Naive thymus-derived CD8-positive, alpha-beta T cell (primary cell): ENCODE results near the gene ADGRG3. TPM values are rescaled to one million over a fixed set of nuclear protein-coding genes. Genes with fewer than 3 reads are reported as not detected.
A peak's percentile ranks its signal among the peaks of the same experiment; 100 is the strongest.
"Not testable (repeated sequence)": the region's sequence is repeated elsewhere in the genome, so short reads cannot be mapped to it uniquely, and the experiment has no call there.

ENCODE experiments used
- ATAC-seq, 2 donors: fragments of 150-1000 bp; cut with Tn5 transposase in 1 of 2; sonication (Bioruptor Pico), chemical (Tn5 transposase) in 1 of 2; 1 replicate in 1 of 2; 2 replicates in 1 of 2; pipeline ENCODE4 v1.10.0; 2021; ENCODE audit warnings: mild to moderate bottlenecking in 2 of 2, moderate library complexity in 2 of 2
- POLR2A ChIA-PET: fragments of 350-600 bp; sonication (Branson Sonifier 250); formaldehyde crosslinking; loops from one replicate; lab custom pipeline; 2021; ENCODE audit warnings: antibody characterized with exemption; lab: Charles Lee
- DNase-seq, 10 donors: peaks; one replicate each; pipeline versions ENCODE4 v3.0.0 to v3.0.0-alpha.2; 2020 to 2022
- H3K27ac Mint-ChIP-seq, 10 donors: one replicate each; pipeline ENCODE4 v1.8.0; 2020 to 2022; ENCODE audit warnings: mild to moderate bottlenecking in 10 of 10, mixed read lengths in 10 of 10, moderate library complexity in 4 of 10, inconsistent platforms in 1 of 10
- H3K27me3 Mint-ChIP-seq, 5 donors: one replicate each; pipeline ENCODE4 v1.8.0; 2021 to 2022; ENCODE audit warnings: mixed read lengths in 5 of 5
- H3K36me3 Mint-ChIP-seq, 3 donors: one replicate each; pipeline ENCODE4 v1.8.0; 2020 to 2022; ENCODE audit warnings: mixed read lengths in 3 of 3, mild to moderate bottlenecking in 2 of 3, inconsistent platforms in 1 of 3
- H3K4me1 Mint-ChIP-seq, 4 donors: one replicate each; pipeline ENCODE4 v1.8.0; 2021 to 2022; ENCODE audit warnings: mixed read lengths in 4 of 4
- H3K4me3 Mint-ChIP-seq, 10 donors: one replicate each; pipeline ENCODE4 v1.8.0; 2020 to 2022; ENCODE audit warnings: mild to moderate bottlenecking in 10 of 10, mixed read lengths in 10 of 10, moderate library complexity in 6 of 10, inconsistent platforms in 1 of 10
- H3K9me3 Mint-ChIP-seq, 9 donors: one replicate each; pipeline ENCODE4 v1.8.0; 2020 to 2022; ENCODE audit warnings: mixed read lengths in 9 of 9, mild to moderate bottlenecking in 3 of 9, inconsistent platforms in 1 of 9, moderate library complexity in 1 of 9
- polyA plus RNA-seq, 3 donors: library from polyadenylated mRNA; unstranded; fragments of 300-500 nt; fragmentation: Illumina TruSeq; gene quantifications; one replicate each; pipeline ENCODE4 v1.2.3, GENCODE V29; 2021
- total RNA-seq, 8 experiments: library from RNA in 2 of 8; stranded (reverse) in 2 of 8; gene quantifications; one replicate each; pipeline ENCODE4 v1.2.3 and lab custom pipeline; 2021 to 2026

ADGRG3 gene
- total and polyA plus RNA-seq, 5 experiments from 2014 or later: not detected

GRCh38 chr16:57663436-57663835 is 4.7 kb upstream of the ADGRG3 start:
- Mint-ChIP-seq H3K4me1 (peaks cover 0 to 5% (median 0%) of the 10 kb centered on the region in 4 donors), H3K4me3 (no peak overlapping the region), H3K9me3 (no peaks in the 10 kb centered on the region), H3K27ac (no peak overlapping the region), H3K27me3 (no peaks in the 10 kb centered on the region), H3K36me3 (peaks cover 0 to 1% (median 0%) of the 10 kb centered on the region in 3 donors)
- DNase-seq (no peak), ATAC-seq (no peak)
- POLR2A ChIA-PET: no interaction called here

GRCh38 chr16:57663917-57664661 is 4.0 kb upstream of the ADGRG3 start:
- ATAC-seq (no peak), DNase-seq (no peak)
- POLR2A ChIA-PET: no interaction called here
- H3K27me3 Mint-ChIP-seq: no peaks in the 10 kb centered on the region
- H3K9me3 Mint-ChIP-seq: no peaks in the 10 kb centered on the region
- H3K27ac Mint-ChIP-seq: peak overlapping the region in 1 of 10 donors; percentile 65
- peaks cover 0 to 10% (median 0%) of the 10 kb centered on the region in 4 donors for H3K4me1 Mint-ChIP-seq
- no peak overlapping the region for H3K4me3 Mint-ChIP-seq
- H3K36me3 Mint-ChIP-seq: peaks cover 0 to 1% (median 0%) of the 10 kb centered on the region in 3 donors

- Mint-ChIP-seq H3K27ac (no peak overlapping the region), H3K4me1 (peaks cover 0 to 15% (median 0%) of the 10 kb centered on the region in 4 donors), H3K4me3 (no peak overlapping the region), H3K27me3 (no peaks in the 10 kb centered on the region), H3K36me3 (peaks cover 0 to 1% (median 0%) of the 10 kb centered on the region in 3 donors), H3K9me3 (no peaks in the 10 kb centered on the region)
- POLR2A ChIA-PET: no interaction called here
- ATAC-seq (no peak), DNase-seq (no peak)
Observed at GRCh38 chr16:57664662-57665025, 3.5 kb upstream of the ADGRG3 start.

DNA sequence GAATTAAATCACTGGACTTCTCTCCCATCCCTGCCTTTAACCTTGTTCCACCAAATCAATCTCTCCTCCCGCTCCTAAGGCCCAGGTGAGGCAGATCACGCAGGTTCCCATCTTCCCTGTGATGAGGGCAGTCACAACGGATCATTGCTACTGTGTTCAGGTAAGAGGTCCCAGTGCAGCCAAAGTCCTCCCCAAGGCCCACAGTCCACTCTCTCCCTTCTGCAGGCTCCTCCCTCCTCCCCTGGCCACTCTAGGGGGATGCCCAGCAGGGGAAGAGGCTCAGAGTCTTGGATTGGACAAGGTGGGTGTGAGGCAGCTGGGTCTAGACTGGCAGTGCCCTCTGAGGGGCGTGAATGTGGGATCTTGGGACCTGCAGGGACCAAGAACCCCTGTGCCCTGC is 2.6 kb upstream of the ADGRG3 start:
- H3K27me3 Mint-ChIP-seq: no peaks in the 10 kb centered on the region
- H3K27ac Mint-ChIP-seq: peak overlapping the region in 1 of 10 donors; percentile 62
- H3K9me3 Mint-ChIP-seq: no peaks in the 10 kb centered on the region
- peaks cover 0 to 15% (median 0%) of the 10 kb centered on the region in 4 donors for H3K4me1 Mint-ChIP-seq
- ATAC-seq: no peak
- no peak overlapping the region for H3K4me3 Mint-ChIP-seq
- peaks cover 0 to 1% (median 0%) of the 10 kb centered on the region in 3 donors for H3K36me3 Mint-ChIP-seq
- POLR2A ChIA-PET: no interaction called here
- DNase-seq: no peak

GRCh38 chr16:57666353-57667047 is 1.6 kb upstream of the ADGRG3 start:
- peaks cover 0 to 15% (median 0%) of the 10 kb centered on the region in 4 donors for H3K4me1 Mint-ChIP-seq
- H3K9me3 Mint-ChIP-seq: no peaks in the 10 kb centered on the region
- DNase-seq (no peak), ATAC-seq (no peak)
- H3K4me3 Mint-ChIP-seq: no peak overlapping the region
- no peaks in the 10 kb centered on the region for H3K27me3 Mint-ChIP-seq
- POLR2A ChIA-PET: no interaction called here
- H3K27ac Mint-ChIP-seq: no peak overlapping the region
- H3K36me3 Mint-ChIP-seq: peaks cover 0 to 1% (median 0%) of the 10 kb centered on the region in 3 donors

DNA sequence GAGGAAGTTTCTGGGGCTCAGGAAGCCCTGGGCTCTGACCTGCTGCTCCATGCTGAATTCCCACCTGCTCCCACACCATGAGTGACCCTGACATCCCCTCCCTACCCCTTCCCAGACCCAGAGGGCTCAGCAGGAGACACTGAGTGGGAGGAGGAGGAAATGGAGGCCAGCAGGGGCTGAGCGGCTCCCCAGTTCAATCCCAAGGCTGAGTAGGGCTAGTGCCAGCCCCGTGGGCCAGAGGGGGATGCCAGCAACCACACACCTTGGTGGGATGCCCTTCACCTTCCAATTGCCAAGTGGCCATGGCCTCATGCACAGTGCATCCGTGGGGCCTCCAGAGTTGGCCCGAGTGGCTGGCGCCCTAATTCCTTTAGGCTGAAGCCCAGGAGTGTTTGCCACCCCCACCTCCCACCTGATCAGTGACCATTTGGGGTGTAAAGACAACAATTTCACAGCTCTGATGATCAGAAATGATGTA is 1.0 kb upstream of the ADGRG3 start:
- ATAC-seq (no peak), DNase-seq (no peak)
- Mint-ChIP-seq H3K27me3 (no peaks in the 10 kb centered on the region), H3K36me3 (no peaks in the 10 kb centered on the region), H3K4me1 (peaks cover 0 to 15% (median 0%) of the 10 kb centered on the region in 4 donors), H3K9me3 (no peaks in the 10 kb centered on the region), H3K27ac (no peak overlapping the region), H3K4me3 (no peak overlapping the region)
- POLR2A ChIA-PET: no interaction called here

GRCh38 chr16:57667526-57668262 is 412 bp upstream of the ADGRG3 start:
- H3K27ac Mint-ChIP-seq: no peak overlapping the region
- no peak overlapping the region for H3K4me3 Mint-ChIP-seq
- POLR2A ChIA-PET: no interaction called here
- no peak for ATAC-seq
- H3K4me1 Mint-ChIP-seq: peaks cover 0 to 15% (median 0%) of the 10 kb centered on the region in 4 donors
- no peak for DNase-seq
- no peaks in the 10 kb centered on the region for H3K27me3 Mint-ChIP-seq
- H3K9me3 Mint-ChIP-seq: no peaks in the 10 kb centered on the region
- no peaks in the 10 kb centered on the region for H3K36me3 Mint-ChIP-seq

DNA sequence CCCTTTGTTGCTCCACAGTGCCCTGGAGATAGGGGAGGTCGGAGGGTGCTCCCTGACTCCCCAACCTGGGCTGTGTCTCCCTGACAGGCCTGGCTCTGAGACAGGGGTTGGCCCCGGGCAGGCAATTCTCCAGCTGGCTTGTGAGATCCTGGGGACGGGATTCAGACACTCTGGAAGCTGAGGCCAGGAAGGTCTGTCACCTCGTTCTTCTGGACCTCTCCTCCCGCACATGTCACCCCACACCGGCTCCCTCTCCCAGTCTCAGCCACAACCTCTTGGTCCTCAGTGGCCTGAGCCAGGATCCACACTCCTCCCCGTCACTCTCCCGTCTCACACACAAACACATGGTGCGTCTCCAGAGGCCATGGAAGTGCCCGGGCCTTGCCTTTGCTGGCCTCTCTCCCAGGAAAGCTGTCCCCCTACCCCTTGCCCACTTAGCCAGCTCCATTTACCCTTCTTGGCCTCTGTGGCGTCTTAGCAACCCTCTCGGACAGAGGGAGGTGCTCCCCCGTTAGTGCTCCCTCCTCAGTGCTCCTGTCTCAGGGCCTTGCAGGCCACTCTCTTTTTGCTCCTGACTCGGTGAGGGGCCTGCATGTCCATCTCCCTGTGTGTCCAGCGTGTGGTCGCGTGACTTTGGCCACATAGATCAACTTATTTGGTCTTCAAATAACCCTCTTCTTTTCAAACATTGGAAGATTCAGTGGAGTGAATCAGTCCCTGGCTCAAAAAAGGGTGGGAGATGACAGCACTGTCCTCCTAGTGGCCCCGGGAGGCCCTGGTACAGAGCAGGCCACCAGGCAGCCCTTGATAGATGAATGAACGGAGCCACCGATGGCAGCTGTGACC is 747 bp downstream of the ADGRG3 start:
- peak overlapping the region in 3 of 10 donors; percentile 9 to 35 (median 32) for H3K27ac Mint-ChIP-seq
- H3K4me1 Mint-ChIP-seq: peaks cover 0 to 15% (median 0%) of the 10 kb centered on the region in 4 donors
- no peaks in the 10 kb centered on the region for H3K27me3 Mint-ChIP-seq
- POLR2A ChIA-PET: no interaction called here
- no peaks in the 10 kb centered on the region for H3K9me3 Mint-ChIP-seq
- no peak for ATAC-seq
- no peaks in the 10 kb centered on the region for H3K36me3 Mint-ChIP-seq
- peak in 1 of 10 donors; percentile 58 for DNase-seq
- no peak overlapping the region for H3K4me3 Mint-ChIP-seq

DNA sequence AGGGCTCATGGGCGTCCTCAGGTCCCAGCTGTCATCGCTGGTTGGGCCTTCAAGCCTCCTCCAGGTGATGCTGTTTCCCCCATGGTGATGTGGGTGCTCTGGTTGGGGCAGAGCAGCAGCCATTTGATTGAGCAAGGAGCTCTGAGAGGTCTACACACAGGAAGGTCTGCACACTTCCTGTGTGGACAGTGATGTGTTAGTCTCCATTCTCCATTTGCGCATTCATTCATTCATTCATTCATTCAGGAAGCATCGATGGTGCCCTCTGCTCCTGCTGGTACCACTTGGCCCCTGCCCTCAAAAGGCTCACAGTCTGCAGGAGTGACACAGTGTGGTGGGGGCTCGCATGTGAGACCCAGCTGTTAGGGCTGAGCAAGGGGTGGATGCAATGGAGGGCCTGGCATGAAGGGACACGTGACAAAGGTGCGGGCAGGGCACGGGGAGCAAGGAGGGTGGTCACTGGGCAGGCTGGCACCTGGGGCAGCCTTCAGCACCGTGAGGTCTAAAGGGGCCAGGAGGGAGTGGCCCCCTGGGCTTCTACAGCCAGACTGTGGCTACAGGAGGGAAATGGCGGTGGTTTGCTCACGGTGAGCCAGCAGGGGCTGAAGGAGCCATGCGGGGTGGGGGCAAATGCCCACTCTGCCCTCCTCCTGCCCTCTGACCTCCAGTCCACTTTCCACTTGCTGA is 1.5 kb downstream of the ADGRG3 start:
- no peak for ATAC-seq
- DNase-seq: peak in 1 of 10 donors; percentile 59
- Mint-ChIP-seq H3K27ac (peak overlapping the region in 1 of 10 donors; percentile 58), H3K27me3 (no peaks in the 10 kb centered on the region), H3K36me3 (no peaks in the 10 kb centered on the region), H3K4me1 (peaks cover 0 to 15% (median 0%) of the 10 kb centered on the region in 4 donors), H3K4me3 (no peak overlapping the region), H3K9me3 (no peaks in the 10 kb centered on the region)
- POLR2A ChIA-PET: no interaction called here

GRCh38 chr16:57670196-57670595 is 2.1 kb downstream of the ADGRG3 start:
- Mint-ChIP-seq H3K36me3 (no peaks in the 10 kb centered on the region), H3K4me3 (no peak overlapping the region), H3K27ac (no peak overlapping the region), H3K27me3 (no peaks in the 10 kb centered on the region), H3K9me3 (no peaks in the 10 kb centered on the region), H3K4me1 (peaks cover 0 to 12% (median 0%) of the 10 kb centered on the region in 4 donors)
- DNase-seq (no peak), ATAC-seq (no peak)
- POLR2A ChIA-PET: no interaction called here

DNA sequence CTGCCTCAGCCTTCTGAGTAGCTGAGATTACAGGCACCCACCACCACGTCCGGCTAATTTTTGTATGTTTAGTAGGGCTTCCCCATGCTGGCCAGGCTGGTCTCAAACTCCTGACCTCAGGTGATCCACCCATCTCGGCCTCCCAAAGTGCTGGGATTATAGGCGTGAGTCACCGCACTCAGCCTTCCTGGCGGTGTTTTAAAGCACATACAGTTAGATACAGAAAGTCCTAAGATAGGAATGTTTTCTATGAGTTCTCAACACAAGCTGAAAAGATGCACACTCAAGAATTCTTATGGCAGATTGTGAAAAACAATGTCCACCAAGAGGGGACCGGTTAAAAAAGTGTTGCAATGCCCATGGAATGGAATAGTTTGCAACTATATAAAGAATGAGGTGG is 3.3 kb downstream of the ADGRG3 start:
- H3K27ac Mint-ChIP-seq, H3K9me3 Mint-ChIP-seq, DNase-seq, H3K4me3 Mint-ChIP-seq, H3K36me3 Mint-ChIP-seq, H3K27me3 Mint-ChIP-seq, ATAC-seq, POLR2A ChIA-PET: not testable (repeated sequence)
- H3K4me1 Mint-ChIP-seq: peaks cover 0 to 12% (median 0%) of the 10 kb centered on the region in 4 donors

DNA sequence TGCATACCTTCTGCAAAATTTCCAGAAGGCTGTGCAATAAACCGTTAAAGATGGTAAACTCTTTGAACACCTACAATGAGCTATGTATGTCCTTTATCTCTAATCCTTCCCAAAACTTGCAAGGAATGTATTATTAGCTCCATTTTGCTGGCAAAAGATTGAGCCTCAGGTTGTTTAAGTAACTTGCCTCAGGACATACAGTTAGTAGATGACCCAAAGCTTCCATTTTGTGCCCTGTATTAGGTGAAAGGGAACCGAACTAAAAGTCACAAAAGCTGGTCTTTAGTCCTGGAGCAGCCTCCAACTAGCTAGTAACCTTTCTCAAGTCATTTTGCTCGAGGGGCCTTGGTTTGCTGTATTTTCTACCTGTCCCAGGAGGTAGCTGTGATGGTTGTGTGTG is 4.3 kb downstream of the ADGRG3 start:
- ATAC-seq (no peak), DNase-seq (no peak)
- Mint-ChIP-seq H3K36me3 (no peaks in the 10 kb centered on the region), H3K4me1 (peaks cover 0 to 10% (median 0%) of the 10 kb centered on the region in 4 donors), H3K27ac (peak overlapping the region in 1 of 10 donors; percentile 70), H3K27me3 (no peaks in the 10 kb centered on the region), H3K4me3 (no peak overlapping the region), H3K9me3 (no peaks in the 10 kb centered on the region)
- POLR2A ChIA-PET: no interaction called here
